ENCODE measurements around the gene KCNJ1. TPM values are rescaled to one million over a fixed set of nuclear protein-coding genes. Genes with fewer than 3 reads are reported as not detected.

KCNJ1 gene
- total and polyA plus RNA-seq, 2 experiments from 2014 or later = 0.16 TPM; not detected in 1

- Histone ChIP-seq H3K79me2 (replicated peaks; ENCODE audit: insufficient read depth) (no peaks in the 10 kb centered on the region), H3K27ac (ENCODE audit: low read depth) (no peak overlapping the region), H3K27me3 (ENCODE audit: insufficient read depth) (peaks cover 79% of the 10 kb centered on the region), H3K4me1 (ENCODE audit: insufficient read depth) (peaks cover 29% of the 10 kb centered on the region), H2AFZ (no peak overlapping the region), H3K9me2 (ENCODE audit: insufficient read depth) (no peaks in the 10 kb centered on the region), H3K4me3 (no peak overlapping the region), H3K4me2 (0 out of 2 replicates have a peak overlapping the region, but pooled peaks have one; percentile 37), H3K36me3 (ENCODE audit: insufficient read depth) (no peaks in the 10 kb centered on the region; the same call in 1 of the 2 replicates), H4K20me1 (replicated peaks; ENCODE audit: insufficient read depth) (peaks cover 16% of the 10 kb centered on the region; the same call in 1 of the 2 replicates), H3F3A (replicated peaks; ENCODE audit: low read depth) (peaks cover 3% of the 10 kb centered on the region; the same call in 1 of the 2 replicates)
- H3K4me1 Mint-ChIP-seq = peaks cover 47% of the 10 kb centered on the region
- ATAC-seq (peak; percentile 38), DNase-seq (ENCODE audit: low spot score) (peak; percentile 83)
- H3K36me3 Mint-ChIP-seq (ENCODE audit: low read depth) = no peaks in the 10 kb centered on the region
- TF ChIP-seq REST (IDR thresholded peaks at IDR 0.05; ENCODE audit: unreplicated experiment) (no peak), JUNB (IDR thresholded peaks at IDR 0.05; ENCODE audit: unreplicated experiment) (no peak), CTCF (conservative IDR thresholded peaks at IDR 0.05; ENCODE audit: low read depth in 2 of 2) (peak; percentile 42 to 51), ETS1 (IDR thresholded peaks at IDR 0.05) (no peak), EZH2phosphoT487 (IDR thresholded peaks at IDR 0.05; ENCODE audit: unreplicated experiment) (no peak), ZNF114 (CRISPR knock-in tag; IDR thresholded peaks at IDR 0.05) (no peak), POLR2AphosphoS5 (IDR thresholded peaks at IDR 0.05; ENCODE audit: low read depth) (no peak), ZNF462 (CRISPR knock-in tag; IDR thresholded peaks at IDR 0.05) (no peak), ZNF331 (CRISPR knock-in tag; IDR thresholded peaks at IDR 0.05; ENCODE audit: low read depth) (no peak), CREB1 (CRISPR knock-in tag; IDR thresholded peaks at IDR 0.05; ENCODE audit: low read depth) (no peak), EZH2 (IDR thresholded peaks at IDR 0.05; ENCODE audit: low read depth, unreplicated experiment) (peak; percentile 32)
- H3K27ac Mint-ChIP-seq = no peak overlapping the region
- no peak overlapping the region; the same call in 2 of the 3 replicates for H3K4me3 Mint-ChIP-seq
- peaks cover 73% of the 10 kb centered on the region for H3K27me3 Mint-ChIP-seq (ENCODE audit: insufficient read depth, low read depth, poor library complexity)
- no peaks in the 10 kb centered on the region; the same call in 1 of the 3 replicates for H3K9me3 Mint-ChIP-seq
Observed at GRCh38 chr11:128888034-128888985, 21.2 kb upstream of the KCNJ1 start.

Measured in GM23338 (cell line).